Measurements from ENCODE around the gene NETO1.

The NETO1 gene

DNA sequence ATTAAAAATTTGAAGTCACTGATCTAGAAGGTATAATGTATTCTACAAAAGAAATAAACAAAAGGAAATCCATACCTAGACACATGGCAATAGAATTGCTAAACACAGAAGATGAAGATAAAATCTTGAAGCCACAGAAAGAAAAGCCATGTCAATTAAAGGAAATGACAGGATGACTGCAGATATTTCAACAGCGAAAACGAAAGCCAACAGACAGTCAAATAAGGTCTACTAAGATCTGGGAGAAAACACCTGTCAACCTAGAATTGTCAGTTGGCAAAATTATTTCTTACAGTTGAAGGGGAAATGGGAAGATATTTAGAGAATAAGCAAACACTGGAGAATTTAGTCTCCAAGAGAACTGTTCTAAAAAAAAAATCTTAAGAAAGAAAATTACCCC, 39.2 kb downstream of the NETO1 start:
- Histone ChIP-seq H3K27me3 (ENCODE audit: low read depth, low read length) (no peaks in the 10 kb centered on the region), H3K9ac (ENCODE audit: low read length) (no peak overlapping the region), H3K79me2 (ENCODE audit: low read length) (no peaks in the 10 kb centered on the region), H2AFZ (ENCODE audit: low read depth, low read length) (no peak overlapping the region), H3K4me1 (ENCODE audit: low read length) (no peaks in the 10 kb centered on the region), H3K4me3 (ENCODE audit: low read length) (no peak overlapping the region), H3K9me3 (ENCODE audit: insufficient read depth, low read length) (no peaks in the 10 kb centered on the region), H3K27ac (ENCODE audit: low read length) (no peak overlapping the region), H3K4me2 (ENCODE audit: low read length) (no peak overlapping the region), H3K36me3 (replicated peaks; ENCODE audit: low read depth, low read length) (no peaks in the 10 kb centered on the region), H4K20me1 (ENCODE audit: insufficient read depth, low read length) (no peaks in the 10 kb centered on the region)
- TF ChIP-seq, protein P1, sequence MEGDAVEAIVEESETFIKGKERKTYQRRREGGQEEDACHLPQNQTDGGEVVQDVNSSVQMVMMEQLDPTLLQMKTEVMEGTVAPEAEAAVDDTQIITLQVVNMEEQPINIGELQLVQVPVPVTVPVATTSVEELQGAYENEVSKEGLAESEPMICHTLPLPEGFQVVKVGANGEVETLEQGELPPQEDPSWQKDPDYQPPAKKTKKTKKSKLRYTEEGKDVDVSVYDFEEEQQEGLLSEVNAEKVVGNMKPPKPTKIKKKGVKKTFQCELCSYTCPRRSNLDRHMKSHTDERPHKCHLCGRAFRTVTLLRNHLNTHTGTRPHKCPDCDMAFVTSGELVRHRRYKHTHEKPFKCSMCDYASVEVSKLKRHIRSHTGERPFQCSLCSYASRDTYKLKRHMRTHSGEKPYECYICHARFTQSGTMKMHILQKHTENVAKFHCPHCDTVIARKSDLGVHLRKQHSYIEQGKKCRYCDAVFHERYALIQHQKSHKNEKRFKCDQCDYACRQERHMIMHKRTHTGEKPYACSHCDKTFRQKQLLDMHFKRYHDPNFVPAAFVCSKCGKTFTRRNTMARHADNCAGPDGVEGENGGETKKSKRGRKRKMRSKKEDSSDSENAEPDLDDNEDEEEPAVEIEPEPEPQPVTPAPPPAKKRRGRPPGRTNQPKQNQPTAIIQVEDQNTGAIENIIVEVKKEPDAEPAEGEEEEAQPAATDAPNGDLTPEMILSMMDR (IDR thresholded peaks at IDR 0.05; ENCODE audit: low read depth, low read length): no peak
- no peak for TF ChIP-seq EZH2phosphoT487 (IDR thresholded peaks at IDR 0.05; ENCODE audit: low read depth)

DNA sequence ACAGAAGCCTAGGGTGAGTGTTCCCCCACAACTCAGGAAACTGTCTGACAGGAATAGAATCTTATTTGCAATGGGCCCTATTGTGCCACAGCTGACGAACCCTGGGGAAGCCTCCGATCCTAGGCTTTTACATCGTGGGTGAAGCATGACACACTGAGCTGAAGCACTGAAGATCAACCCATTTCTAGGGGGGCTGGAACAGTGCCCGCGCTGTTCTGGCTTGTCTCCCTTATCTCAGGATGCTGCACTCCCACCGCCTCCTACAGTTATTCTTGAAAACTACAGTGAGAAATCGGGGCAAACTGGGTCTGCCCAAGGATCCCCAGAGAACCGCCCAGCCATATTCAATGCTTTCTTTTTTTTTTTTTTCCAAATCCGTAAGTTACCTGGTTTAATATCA, 41.1 kb downstream of the NETO1 start:
- no peak for TF ChIP-seq EZH2phosphoT487 (IDR thresholded peaks at IDR 0.05; ENCODE audit: low read depth)
- TF ChIP-seq, protein P1 (IDR thresholded peaks at IDR 0.05; ENCODE audit: low read depth, low read length): no peak

DNA sequence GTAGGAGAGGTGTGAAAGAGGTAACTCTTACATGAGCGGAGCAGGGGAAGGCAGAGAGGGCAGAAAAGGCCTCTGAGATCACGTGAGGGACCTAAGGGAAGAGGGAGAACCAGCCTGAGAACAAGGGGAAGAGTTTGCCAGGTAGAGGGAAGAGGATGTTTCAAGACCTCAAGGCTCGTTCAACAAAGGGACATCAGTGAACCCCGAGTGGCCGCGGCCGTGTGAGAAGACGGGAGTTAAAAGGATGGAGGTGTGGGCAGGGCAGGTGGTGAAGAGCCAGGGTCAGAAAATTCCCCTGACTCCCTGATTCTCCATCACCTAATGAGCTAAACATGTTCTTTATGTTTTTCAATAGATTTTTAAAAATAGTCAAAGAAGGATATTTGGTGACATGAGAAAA, 44.4 kb downstream of the NETO1 start:
- no peak overlapping the region for H3K4me2 ChIP-seq (ENCODE audit: low read length)
- no peaks in the 10 kb centered on the region for H3K27me3 ChIP-seq (ENCODE audit: low read depth, low read length)
- H3K9ac ChIP-seq (ENCODE audit: low read length): no peak overlapping the region
- no peaks in the 10 kb centered on the region for H3K4me1 ChIP-seq (ENCODE audit: low read length)
- no peaks in the 10 kb centered on the region for H3K79me2 ChIP-seq (ENCODE audit: low read length)
- H2AFZ ChIP-seq (ENCODE audit: low read depth, low read length): no peak overlapping the region
- no peak overlapping the region for H3K27ac ChIP-seq (ENCODE audit: low read length)
- H3K9me3 ChIP-seq (ENCODE audit: insufficient read depth, low read length): no peaks in the 10 kb centered on the region
- no peak for TF ChIP-seq EZH2phosphoT487 (IDR thresholded peaks at IDR 0.05; ENCODE audit: low read depth)
- TF ChIP-seq, protein P1 (IDR thresholded peaks at IDR 0.05; ENCODE audit: low read depth, low read length): no peak
- no peak overlapping the region for H3K4me3 ChIP-seq (ENCODE audit: low read length)
- H3K36me3 ChIP-seq (replicated peaks; ENCODE audit: low read depth, low read length): no peaks in the 10 kb centered on the region
- H4K20me1 ChIP-seq (ENCODE audit: insufficient read depth, low read length): no peaks in the 10 kb centered on the region

More for the DNA sequence above, 41.1 kb downstream of the NETO1 start:
- H3K9ac ChIP-seq (ENCODE audit: low read length): no peak overlapping the region
- H3K79me2 ChIP-seq (ENCODE audit: low read length): no peaks in the 10 kb centered on the region
- H3K4me3 ChIP-seq (ENCODE audit: low read length): no peak overlapping the region
- no peak overlapping the region for H2AFZ ChIP-seq (ENCODE audit: low read depth, low read length)
- H3K27me3 ChIP-seq (ENCODE audit: low read depth, low read length): no peaks in the 10 kb centered on the region
- no peak overlapping the region for H3K27ac ChIP-seq (ENCODE audit: low read length)
- H4K20me1 ChIP-seq (ENCODE audit: insufficient read depth, low read length): no peaks in the 10 kb centered on the region
- no peak overlapping the region for H3K4me2 ChIP-seq (ENCODE audit: low read length)
- no peaks in the 10 kb centered on the region for H3K4me1 ChIP-seq (ENCODE audit: low read length)
- no peaks in the 10 kb centered on the region for H3K9me3 ChIP-seq (ENCODE audit: insufficient read depth, low read length)
- H3K36me3 ChIP-seq (replicated peaks; ENCODE audit: low read depth, low read length): no peaks in the 10 kb centered on the region

DNA sequence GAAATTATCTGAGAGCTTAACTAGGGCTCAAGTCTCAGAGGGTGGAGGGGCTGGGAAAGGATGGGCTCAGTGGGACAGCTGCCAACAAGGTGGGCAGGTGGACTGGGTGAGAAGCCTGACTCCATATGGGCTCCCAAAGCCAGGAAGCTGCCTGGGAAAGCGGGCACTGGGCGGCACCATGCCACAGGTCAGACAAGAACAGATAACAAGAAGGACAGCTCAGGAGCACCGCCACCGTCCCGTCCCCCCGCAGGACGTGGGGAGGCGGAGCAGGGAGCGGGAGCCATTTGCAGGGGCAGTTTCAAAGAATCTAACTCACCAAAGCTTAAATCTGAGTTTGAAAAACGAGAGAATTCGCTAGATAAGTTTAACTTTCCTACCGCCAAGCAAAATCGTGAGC, 45.6 kb downstream of the NETO1 start:
- Histone ChIP-seq H3K4me2 (ENCODE audit: low read length) (no peak overlapping the region), H3K9me3 (ENCODE audit: insufficient read depth, low read length) (no peaks in the 10 kb centered on the region), H3K36me3 (replicated peaks; ENCODE audit: low read depth, low read length) (no peaks in the 10 kb centered on the region), H3K4me1 (ENCODE audit: low read length) (no peaks in the 10 kb centered on the region), H3K27me3 (ENCODE audit: low read depth, low read length) (no peaks in the 10 kb centered on the region), H3K9ac (ENCODE audit: low read length) (no peak overlapping the region), H4K20me1 (ENCODE audit: insufficient read depth, low read length) (no peaks in the 10 kb centered on the region), H2AFZ (ENCODE audit: low read depth, low read length) (no peak overlapping the region), H3K27ac (ENCODE audit: low read length) (no peak overlapping the region), H3K79me2 (ENCODE audit: low read length) (no peaks in the 10 kb centered on the region), H3K4me3 (ENCODE audit: low read length) (no peak overlapping the region)
- TF ChIP-seq, protein P1 (IDR thresholded peaks at IDR 0.05; ENCODE audit: low read depth, low read length): no peak

Data from OCI-LY3 (cell line).